Endothelial cell of umbilical vein (primary cell): ENCODE measurements around the gene VAMP7. TPM values are rescaled to one million over a fixed set of nuclear protein-coding genes. Genes with fewer than 3 reads are reported as not detected.

Experiments used
- BruUV-seq: library from RNA; stranded (reverse); fragments of 400-500 nt; replicated peaks from 2 replicates; lab custom pipeline; 2021; lab: Mats Ljungman, UMichigan
- CTCF ChIA-PET: fragments of 300-600, 350-600 bp; sonication (Branson Sonifier 250); formaldehyde crosslinking; loops from one replicate; lab custom pipeline; 2021; ENCODE audit warnings: antibody characterized with exemption, inconsistent platforms; lab: Charles Lee
- POLR2A ChIA-PET: fragments of 300-600, 350-600 bp; sonication (Branson Sonifier 250); formaldehyde crosslinking; loops from one replicate; lab custom pipeline; 2021; ENCODE audit warnings: antibody characterized with exemption, inconsistent platforms; lab: Charles Lee
- DNase-seq: peaks from one replicate; pipeline ENCODE4 v3.0.0-alpha.2; 2011; ENCODE audit warnings: low read depth, low spot score
- FAIRE-seq: peaks from 2 replicates; lab custom pipeline; 2011; peaks lifted over from hg19 to GRCh38; lab: Jason Lieb, UNC
- H2AFZ ChIP-seq: 2 replicates; pipeline ENCODE4 v1.6.0; 2012; ENCODE audit warnings: low read depth, low read length, control low read depth, inconsistent platforms
- H3K27ac ChIP-seq: 2 replicates; pipeline ENCODE4 v1.5.1; 2011; ENCODE audit warnings: low read depth, mild to moderate bottlenecking, control low read depth, low read length, moderate library complexity; ENCODE audit not compliant: insufficient read depth
- H3K27me3 ChIP-seq, 2 experiments: 2 replicates each; pipeline versions ENCODE4 v1.6.0 to v1.6.1; 2011; ENCODE audit warnings: low read length in 2 of 2, mixed read lengths in 1 of 2; ENCODE audit not compliant: control insufficient read depth in 2 of 2, insufficient read depth in 2 of 2
- H3K36me3 ChIP-seq, 2 experiments: 2 replicates in 1 of 2; 3 replicates in 1 of 2; pipeline ENCODE4 v1.5.1; 2011; ENCODE audit warnings: low read length in 2 of 2, mild to moderate bottlenecking in 1 of 2, moderate library complexity in 1 of 2; ENCODE audit not compliant: control insufficient read depth in 2 of 2, insufficient read depth in 2 of 2; ENCODE audit errors: extremely low read depth in 1 of 2
- H3K4me1 ChIP-seq: 3 replicates; pipeline ENCODE4 v1.5.1; 2011; ENCODE audit warnings: mild to moderate bottlenecking, low read length; ENCODE audit not compliant: control insufficient read depth, insufficient read depth; ENCODE audit errors: extremely low read depth
- H3K4me2 ChIP-seq: 2 replicates; pipeline ENCODE4 v1.6.1; 2011; ENCODE audit warnings: low read length, control low read depth, mixed read lengths; ENCODE audit not compliant: insufficient read depth
- H3K4me3 ChIP-seq, 3 experiments: fragments of 200-600 bp in 1 of 3; sonication (generic), shearing (Covaris generic) in 1 of 3; replicated peaks in 1 of 3; 2 replicates each; pipeline ENCODE4 v1.5.1; 2011 to 2016; ENCODE audit warnings: control low read depth in 3 of 3, low read length in 3 of 3, mild to moderate bottlenecking in 2 of 3, inconsistent platforms in 1 of 3, low read depth in 1 of 3, moderate library complexity in 1 of 3; ENCODE audit not compliant: insufficient read depth in 1 of 3
- H3K79me2 ChIP-seq: 2 replicates; pipeline ENCODE4 v1.6.0; 2012; ENCODE audit warnings: low read length, inconsistent platforms; ENCODE audit not compliant: control insufficient read depth, insufficient read depth
- H3K9ac ChIP-seq: replicated peaks from 2 replicates; pipeline ENCODE3; 2011; ENCODE audit warnings: low read length, control low read depth; ENCODE audit not compliant: insufficient read depth; ENCODE audit errors: extremely low read depth
- H3K9me1 ChIP-seq: replicated peaks from 3 replicates; pipeline ENCODE4 v1.6.0; 2011; ENCODE audit warnings: mild to moderate bottlenecking, low read length; ENCODE audit not compliant: control insufficient read depth, insufficient read depth; ENCODE audit errors: extremely low read depth
- H3K9me3 ChIP-seq: replicated peaks from 2 replicates; pipeline ENCODE4 v1.5.1; 2012; ENCODE audit warnings: low read length, inconsistent platforms; ENCODE audit not compliant: control insufficient read depth, insufficient read depth
- H4K20me1 ChIP-seq: replicated peaks from 2 replicates; pipeline ENCODE3; 2011; ENCODE audit warnings: mild to moderate bottlenecking, low read length; ENCODE audit not compliant: control insufficient read depth, insufficient read depth; ENCODE audit errors: extremely low read depth
- CTCF ChIP-seq, 2 donors: IDR thresholded peaks; 1 replicate in 1 of 2; 2 replicates in 1 of 2; pipeline ENCODE4 v1.5.1; 2011; ENCODE audit warnings: low read length in 2 of 2, mild to moderate bottlenecking in 2 of 2, moderate library complexity in 2 of 2, control low read depth in 1 of 2, inconsistent platforms in 1 of 2, low read depth in 1 of 2; ENCODE audit not compliant: insufficient read depth in 1 of 2; ENCODE audit errors: extremely low read depth in 1 of 2
- EZH2 ChIP-seq: IDR thresholded peaks from 2 replicates; pipeline ENCODE4 v1.6.1; 2012; ENCODE audit warnings: borderline replicate concordance, low read depth, mild to moderate bottlenecking, moderate library complexity, low read length, inconsistent platforms; ENCODE audit not compliant: severe bottlenecking
- FOS ChIP-seq: IDR thresholded peaks from 2 replicates; pipeline ENCODE4 v1.6.1; 2011; ENCODE audit warnings: mild to moderate bottlenecking, low read length, moderate library complexity, borderline replicate concordance; ENCODE audit not compliant: insufficient read depth
- GATA2 ChIP-seq: IDR thresholded peaks from 2 replicates; pipeline ENCODE4 v1.7.0; 2011; ENCODE audit warnings: low read depth, mild to moderate bottlenecking, moderate library complexity, mixed read lengths, low read length; ENCODE audit not compliant: insufficient read length, insufficient read depth
- JUN ChIP-seq: IDR thresholded peaks from 2 replicates; pipeline ENCODE4 v1.6.1; 2011; ENCODE audit warnings: borderline replicate concordance, low read depth; ENCODE audit not compliant: insufficient read length, insufficient read depth
- MYC ChIP-seq: IDR thresholded peaks from one replicate; pipeline ENCODE4 v1.6.1; 2011; ENCODE audit warnings: mild to moderate bottlenecking, low read depth, low read length
- POLR2A ChIP-seq: IDR thresholded peaks from 2 replicates; pipeline ENCODE4 v1.6.1; 2012; ENCODE audit warnings: low read depth, mild to moderate bottlenecking, control low read depth, low read length
- POLR2AphosphoS5 ChIP-seq: IDR thresholded peaks from 2 replicates; pipeline ENCODE4 v1.6.1; 2012; ENCODE audit warnings: low read depth, mild to moderate bottlenecking, control low read depth, low read length, moderate library complexity; ENCODE audit not compliant: insufficient read depth
- dilution Hi-C: fragments of 300-500 bp; cut with MboI; formaldehyde crosslinking; loops from one replicate; pipeline ENCODE4 v1.15.0; 2019; ENCODE audit warnings: low sequenced_read_pairs; ENCODE audit not compliant: extremely low pct_ligation_motif_present
- intact Hi-C: fragments of 100-400 bp; cut with micrococcal nuclease; formaldehyde crosslinking; loops from one replicate; pipeline ENCODE4 v1.10.0; 2022
- polyA plus RNA-seq, 4 experiments: library from polyadenylated mRNA; depleted of rRNA in 3 of 4; stranded (reverse) in 3 of 4; unstranded in 1 of 4; fragments of >200 nt; gene quantifications; 2 replicates each; pipeline versions ENCODE4 v1.2.1 to v1.2.3, GENCODE V29; 2011 to 2012; ENCODE audit warnings: missing spikeins in 1 of 4
- total RNA-seq: library from RNA; stranded (reverse); gene quantifications from 2 replicates; pipeline ENCODE4 v1.2.3, GENCODE V29; 2021
- TF ChIP-seq, protein P1 (sequence below): IDR thresholded peaks from 2 replicates; pipeline ENCODE4 v1.6.1; 2011; ENCODE audit not compliant: insufficient read depth, insufficient read length

The VAMP7 gene
- total and polyA plus RNA-seq, 2 donors (not counting 3 experiments of a cell fraction or from before 2014, with no cell fraction given) = 20.1 to 36.8 TPM

DNA sequence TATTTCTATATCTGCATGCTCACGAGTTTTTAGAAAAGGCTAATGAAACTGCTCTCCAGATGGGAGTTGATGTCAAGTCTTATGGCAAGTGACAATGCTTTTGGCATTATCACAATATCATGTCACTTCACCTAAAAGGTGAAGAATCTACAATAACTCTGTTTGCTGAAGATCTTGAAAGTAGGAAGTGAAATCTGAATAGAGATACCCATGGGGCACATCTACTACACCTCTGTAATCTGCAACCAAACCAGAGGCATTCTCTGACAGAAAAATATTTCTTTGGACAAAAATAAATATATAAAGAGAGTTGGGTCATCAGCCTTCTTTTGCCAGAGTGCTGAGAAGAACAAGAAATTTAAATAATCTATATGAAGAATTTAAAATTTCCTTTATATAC lies 3.9 kb upstream of the VAMP7 start:
- TF ChIP-seq JUN (no peak), POLR2A (no peak), EZH2 (no peak), GATA2 (no peak), FOS (no peak), CTCF (IDR thresholded peaks at IDR 0.05; ENCODE audit: extremely low read depth in 1 of 2, insufficient read depth in 1 of 2, low read depth in 1 of 2, low read length in 2 of 2) (no peak), POLR2AphosphoS5 (no peak), MYC (no peak)
- TF ChIP-seq, protein P1, sequence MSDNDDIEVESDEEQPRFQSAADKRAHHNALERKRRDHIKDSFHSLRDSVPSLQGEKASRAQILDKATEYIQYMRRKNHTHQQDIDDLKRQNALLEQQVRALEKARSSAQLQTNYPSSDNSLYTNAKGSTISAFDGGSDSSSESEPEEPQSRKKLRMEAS = no peak
- H3K79me2 ChIP-seq = peaks cover 9% of the 10 kb centered on the region
- H3K36me3 ChIP-seq = no peaks in the 10 kb centered on the region
- BruUV-seq = no TSS peak
- dilution Hi-C loops (no loop called here), intact Hi-C loops (no loop called here)
- FAIRE-seq (no peak), DNase-seq (no peak)
- H3K9me1 ChIP-seq = no peaks in the 10 kb centered on the region
- CTCF ChIA-PET = no interaction called here
- H3K4me2 ChIP-seq = no peak overlapping the region
- no peaks in the 10 kb centered on the region for H4K20me1 ChIP-seq
- H3K4me3 ChIP-seq = no peak overlapping the region
- peaks cover 6% of the 10 kb centered on the region for H3K4me1 ChIP-seq
- no peak overlapping the region for H3K9ac ChIP-seq
- H2AFZ ChIP-seq = no peak overlapping the region
- H3K27ac ChIP-seq = no peak overlapping the region
- H3K27me3 ChIP-seq = peaks cover 7 to 9% of the 10 kb centered on the region in 2 experiments
- H3K9me3 ChIP-seq = no peaks in the 10 kb centered on the region
- POLR2A ChIA-PET = no interaction called here
